Stimulated activated CD4-positive, alpha-beta T cell treated with anti-CD3 and anti-CD28 coated beads, Interleukin-15, amount 100 ng/mL, for 24 hours (primary cell): ENCODE measurements around the gene CALD1.

Source experiments
- DNase-seq: peaks from one replicate; pipeline ENCODE4 v3.0.0-alpha.2; 2020

The CALD1 gene

DNA sequence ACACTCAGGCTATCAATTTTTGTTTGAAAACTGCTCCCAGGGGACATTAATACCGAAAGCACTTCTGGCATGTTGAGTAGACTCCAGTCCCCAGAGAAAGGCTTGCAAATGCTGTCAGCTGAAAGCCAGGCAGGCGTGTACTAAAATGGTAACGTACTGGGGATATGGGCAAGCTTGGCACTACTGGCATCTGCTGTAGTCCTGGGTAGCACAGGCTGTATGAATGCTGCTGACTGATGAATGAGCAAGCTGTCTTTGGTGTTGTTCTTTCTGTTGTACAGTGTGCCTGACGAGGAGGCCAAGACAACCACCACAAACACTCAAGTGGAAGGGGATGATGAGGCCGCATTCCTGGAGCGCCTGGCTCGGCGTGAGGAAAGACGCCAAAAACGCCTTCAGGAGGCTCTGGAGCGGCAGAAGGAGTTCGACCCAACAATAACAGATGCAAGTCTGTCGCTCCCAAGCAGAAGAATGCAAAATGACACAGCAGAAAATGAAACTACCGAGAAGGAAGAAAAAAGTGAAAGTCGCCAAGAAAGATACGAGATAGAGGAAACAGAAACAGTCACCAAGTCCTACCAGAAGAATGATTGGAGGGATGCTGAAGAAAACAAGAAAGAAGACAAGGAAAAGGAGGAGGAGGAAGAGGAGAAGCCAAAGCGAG, 153.4 kb downstream of the CALD1 start:
- no peak for DNase-seq

DNA sequence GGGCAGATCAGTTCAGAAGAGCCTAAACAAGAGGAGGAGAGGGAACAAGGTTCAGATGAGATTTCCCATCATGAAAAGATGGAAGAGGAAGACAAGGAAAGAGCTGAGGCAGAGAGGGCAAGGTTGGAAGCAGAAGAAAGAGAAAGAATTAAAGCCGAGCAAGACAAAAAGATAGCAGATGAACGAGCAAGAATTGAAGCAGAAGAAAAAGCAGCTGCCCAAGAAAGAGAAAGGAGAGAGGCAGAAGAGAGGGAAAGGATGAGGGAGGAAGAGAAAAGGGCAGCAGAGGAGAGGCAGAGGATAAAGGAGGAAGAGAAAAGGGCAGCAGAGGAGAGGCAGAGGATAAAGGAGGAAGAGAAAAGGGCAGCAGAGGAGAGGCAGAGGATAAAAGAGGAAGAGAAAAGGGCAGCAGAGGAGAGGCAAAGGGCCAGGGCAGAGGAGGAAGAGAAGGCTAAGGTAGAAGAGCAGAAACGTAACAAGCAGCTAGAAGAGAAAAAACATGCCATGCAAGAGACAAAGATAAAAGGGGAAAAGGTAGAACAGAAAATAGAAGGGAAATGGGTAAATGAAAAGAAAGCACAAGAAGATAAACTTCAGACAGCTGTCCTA, 154.1 kb downstream of the CALD1 start:
- no peak for DNase-seq

DNA sequence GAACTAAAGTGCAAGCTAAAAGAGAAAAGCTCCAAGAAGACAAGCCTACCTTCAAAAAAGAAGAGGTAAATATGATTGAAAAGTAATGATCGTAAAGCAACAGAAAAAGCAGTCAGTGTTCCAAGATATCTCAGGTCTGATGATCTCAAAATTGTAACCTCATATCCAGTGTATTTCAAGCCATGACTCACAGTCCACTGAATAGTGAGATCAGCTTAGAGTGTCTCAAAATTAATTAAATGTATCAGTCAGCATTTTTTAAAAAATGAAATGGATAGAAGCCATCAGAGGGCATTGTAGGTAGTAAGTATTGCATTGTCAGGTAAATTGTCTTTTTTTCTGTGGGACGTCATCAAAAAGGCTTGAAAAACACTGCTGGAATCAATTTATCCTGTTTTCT, 156.3 kb downstream of the CALD1 start:
- no peak for DNase-seq

DNA sequence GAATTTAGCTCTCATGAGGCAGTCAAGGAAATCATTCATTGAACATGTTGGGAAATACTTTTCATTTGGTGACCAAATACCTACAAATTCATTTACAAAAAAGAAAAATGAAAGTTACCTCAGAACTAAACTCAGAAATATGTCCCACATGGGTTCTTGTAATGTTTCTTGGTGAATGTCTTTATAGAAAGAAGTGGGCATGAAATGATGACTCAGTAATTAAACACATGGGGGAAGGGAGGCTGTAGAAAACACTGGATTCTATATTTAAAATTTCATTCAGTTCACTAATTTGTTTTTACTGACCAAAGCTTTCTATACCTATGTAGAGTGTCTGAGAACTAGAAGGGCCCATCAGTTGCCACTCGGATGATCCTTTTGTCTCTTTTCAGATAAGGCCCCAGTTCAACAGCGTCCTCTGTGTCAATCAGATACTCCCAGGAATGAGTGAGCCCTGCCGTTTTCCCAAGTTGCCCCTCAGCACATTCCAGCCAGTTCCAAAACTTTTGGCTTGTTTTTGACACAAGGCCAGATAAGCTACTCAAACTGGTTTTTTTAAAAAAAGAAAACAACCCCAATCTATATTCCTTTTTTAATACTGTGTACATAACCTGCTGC, 157.6 kb downstream of the CALD1 start:
- DNase-seq, result no peak

DNA sequence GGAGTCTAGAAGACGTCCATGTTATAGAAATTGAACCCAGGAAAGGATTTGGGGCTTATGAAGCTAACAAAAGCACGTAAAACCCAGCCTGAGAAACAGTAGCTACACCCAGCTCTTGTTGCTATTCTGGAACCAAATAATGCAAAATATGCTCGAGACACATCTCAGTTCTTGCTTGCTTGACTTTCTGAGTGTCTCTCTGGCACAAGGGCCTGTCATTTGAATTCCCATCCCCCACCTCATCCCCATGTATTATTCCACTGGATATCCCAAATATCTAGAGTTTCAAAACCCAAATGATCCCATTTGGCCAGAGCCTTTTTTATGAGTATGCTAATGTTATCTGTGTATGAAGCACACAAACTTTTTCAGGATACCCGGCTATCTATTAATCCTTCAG, 158.7 kb downstream of the CALD1 start:
- no peak for DNase-seq

DNA sequence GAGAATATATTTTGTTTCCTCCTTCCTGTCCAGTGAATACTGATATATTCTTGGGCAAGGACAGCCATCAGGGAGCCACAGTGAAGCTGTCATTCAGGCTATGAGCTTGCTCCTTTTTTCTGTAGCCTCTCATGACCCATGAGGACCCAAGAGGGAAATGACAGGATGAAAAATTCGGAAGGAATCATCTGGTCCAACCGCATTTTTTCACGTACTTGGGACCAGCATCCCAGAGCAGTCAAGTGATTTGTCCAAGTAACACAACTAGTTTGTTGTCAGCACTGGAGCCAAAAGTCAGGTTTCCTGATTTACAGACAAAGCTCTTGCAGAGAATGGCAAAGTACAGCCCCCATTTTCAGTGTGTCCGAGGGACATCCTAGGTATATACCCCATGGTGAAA, 159.7 kb downstream of the CALD1 start:
- DNase-seq, result no peak

DNA sequence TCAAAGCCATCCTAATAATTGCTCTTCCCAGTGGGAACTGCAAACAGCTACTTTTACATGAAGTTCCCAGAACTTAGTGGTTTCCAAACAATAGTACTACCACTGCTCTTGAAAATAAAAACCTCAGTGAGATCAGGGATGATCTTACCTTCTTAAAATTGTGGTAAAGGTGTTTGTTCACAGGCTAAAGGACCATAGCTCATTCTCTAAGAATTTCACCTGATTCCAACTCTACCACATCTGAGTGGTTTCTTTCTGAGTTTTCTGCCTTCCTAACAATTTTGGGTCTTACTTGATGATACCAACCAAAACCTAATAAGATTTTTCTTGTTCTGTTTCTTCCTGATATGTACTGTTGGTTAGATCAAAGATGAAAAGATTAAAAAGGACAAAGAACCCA, 161.3 kb downstream of the CALD1 start:
- DNase-seq, result no peak

DNA sequence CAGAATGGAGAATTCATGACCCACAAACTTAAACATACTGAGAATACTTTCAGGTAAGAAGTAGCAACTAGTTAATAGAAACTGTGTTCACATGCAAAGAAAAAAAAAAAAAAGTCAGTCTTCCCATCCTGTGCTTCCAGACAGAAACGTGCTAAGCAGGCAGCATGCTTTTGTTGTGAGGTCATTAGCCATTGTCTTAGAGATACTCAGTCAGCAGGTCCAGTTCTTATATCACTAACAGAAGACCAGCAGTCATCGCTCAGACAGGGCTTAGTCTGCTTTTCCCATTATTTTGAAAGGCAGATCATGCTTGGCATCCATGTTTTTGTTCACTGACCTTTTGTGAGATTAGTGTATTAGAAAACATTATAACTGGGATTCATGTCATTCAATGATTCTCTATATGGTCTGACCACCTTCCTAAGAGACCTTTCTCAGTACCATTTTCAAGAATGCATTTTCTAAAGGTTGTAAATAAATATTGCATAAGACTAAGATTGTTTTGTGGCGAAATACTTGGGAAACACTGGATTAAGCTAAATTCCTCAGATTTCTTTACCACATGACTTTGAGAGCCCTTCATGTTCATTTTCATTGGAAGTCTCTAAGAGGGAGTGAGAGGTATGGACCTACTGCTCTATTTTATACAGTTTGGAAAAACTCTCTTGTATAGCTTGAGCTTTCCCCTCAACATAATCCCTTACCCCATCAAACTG, 161.9 kb downstream of the CALD1 start:
- no peak for DNase-seq

DNA sequence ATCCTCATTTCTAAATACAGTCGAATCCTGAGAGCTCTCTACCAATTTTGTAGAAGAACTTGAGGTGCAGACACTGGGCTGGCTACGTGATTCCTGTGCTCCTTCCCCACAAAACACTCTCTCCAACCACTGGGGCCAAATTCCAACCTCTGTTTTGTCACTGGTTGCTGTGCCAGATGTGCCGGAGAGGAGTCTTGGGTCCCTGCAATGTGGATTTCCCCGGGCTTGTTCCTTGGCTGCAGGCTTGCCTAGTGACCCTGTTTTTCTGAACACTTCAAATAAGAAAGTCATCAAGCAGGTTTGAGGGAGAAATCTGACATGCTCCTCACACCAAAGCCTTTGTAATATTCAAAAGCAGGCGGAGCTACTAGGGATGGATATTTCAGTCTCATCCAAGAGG, 162.5 kb downstream of the CALD1 start:
- no peak for DNase-seq

DNA sequence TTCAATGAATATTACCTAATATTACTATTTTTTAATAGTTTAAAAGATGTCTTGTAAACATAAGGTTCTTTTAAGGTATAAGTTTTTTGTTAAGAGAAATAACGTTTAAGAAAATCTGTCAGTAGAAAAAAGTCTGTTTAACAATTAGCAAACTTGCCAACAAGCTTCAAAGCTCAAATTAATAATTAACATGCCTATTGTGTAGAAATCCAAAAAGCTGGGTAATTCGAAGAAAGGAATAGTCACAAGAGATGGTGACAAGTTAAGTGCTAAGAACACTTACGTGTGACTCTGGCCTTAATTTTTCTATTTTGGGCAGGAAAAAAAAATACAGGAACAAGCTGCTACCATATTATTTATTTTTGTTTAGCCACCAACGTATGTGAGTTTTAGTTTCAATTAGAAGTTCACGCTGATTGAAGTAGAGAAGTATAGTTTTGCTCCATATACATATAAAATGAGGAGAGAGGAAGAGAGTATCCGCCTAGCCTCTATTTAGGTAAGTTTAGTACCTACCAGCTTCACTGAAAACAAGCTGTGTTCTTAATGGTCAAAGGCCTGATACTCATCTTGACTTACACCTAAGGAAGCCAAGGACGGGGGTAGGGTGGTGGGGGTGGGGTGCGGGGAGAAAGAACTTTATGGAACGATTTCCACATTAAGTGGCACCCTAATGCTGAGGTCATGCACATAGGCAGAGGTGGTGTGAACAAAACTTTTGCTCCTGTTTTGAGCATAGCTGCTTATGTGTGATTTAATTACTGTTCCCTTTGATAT, 163.4 kb downstream of the CALD1 start:
- DNase-seq, result no peak

DNA sequence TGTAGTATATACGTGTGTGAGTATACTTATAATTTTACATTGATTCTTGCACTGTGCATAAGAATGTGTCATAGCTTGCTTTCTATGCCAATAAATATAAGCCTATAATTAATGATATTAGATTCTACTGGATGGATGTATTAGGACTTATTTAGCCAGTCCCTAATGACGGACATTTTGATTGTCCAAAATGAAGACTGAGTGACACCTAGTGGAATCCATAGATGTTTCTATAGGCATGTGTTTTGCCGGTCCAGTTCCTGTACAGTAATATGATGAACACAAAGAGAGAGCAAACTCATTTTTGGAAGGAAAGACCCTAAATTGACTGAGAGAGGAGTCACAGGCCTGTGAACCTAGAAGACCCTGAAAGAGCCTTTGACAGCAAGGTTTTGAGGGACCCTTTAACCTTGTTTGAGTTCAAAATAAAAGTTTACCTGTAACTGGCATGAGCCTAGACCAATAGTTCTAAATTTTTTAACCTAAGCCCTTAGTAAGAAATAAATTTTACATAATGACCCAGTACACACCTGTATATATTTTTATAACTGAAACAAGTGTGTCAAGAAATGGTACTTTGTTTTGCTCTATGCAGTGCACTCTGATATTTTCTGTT, 164.5 kb downstream of the CALD1 start:
- no peak for DNase-seq

DNA sequence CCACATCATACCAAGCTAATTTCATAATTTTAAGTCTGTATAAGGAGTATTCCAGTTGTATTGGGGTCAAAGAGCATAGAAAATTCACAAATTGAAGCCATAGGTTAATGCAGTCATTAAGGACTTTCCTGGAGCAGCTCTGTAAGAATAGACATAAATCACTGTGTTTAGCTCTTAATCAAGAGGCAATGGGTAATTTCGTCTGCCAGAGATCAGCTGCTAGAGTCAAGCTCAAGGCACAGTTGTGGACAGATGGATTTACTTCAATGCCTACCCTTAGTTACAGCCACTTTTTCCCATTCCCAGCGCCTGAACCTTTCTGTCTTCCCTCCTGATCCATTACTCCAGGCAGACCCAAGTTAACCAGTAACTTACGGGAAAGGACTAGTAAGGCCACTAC, 166.3 kb downstream of the CALD1 start:
- no peak for DNase-seq

DNA sequence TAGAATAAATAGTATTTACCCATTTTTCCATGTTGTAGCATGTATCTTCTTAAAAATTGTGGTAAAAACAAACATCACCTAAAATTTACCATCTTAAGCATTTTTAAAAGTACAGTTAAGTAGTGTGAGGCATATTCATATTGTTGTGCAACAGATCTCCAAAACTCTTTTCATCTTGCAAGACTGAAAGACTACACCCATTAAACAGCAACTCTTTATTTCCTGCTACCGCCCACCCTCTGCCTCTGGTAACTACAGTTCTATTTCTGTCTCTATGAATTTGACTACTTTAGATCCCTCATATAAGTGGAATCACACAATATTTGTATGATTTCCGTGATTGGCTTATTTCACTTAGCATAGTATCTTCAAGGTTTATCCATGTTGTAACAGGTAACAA, 166.8 kb downstream of the CALD1 start:
- no peak for DNase-seq

DNA sequence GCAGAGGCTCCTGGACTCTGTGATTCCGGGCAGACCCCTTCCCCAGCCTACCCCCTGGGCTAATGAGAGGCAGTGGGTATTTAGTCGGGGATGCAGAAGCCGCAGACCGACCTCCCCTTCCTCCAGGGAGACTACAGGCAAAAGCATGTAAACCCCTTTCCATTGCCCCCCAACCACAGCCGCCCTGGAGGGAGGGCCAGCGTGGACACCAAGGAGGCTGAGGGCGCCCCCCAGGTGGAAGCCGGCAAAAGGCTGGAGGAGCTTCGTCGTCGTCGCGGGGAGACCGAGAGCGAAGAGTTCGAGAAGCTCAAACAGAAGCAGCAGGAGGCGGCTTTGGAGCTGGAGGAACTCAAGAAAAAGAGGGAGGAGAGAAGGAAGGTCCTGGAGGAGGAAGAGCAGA, 167.9 kb downstream of the CALD1 start:
- no peak for DNase-seq

DNA sequence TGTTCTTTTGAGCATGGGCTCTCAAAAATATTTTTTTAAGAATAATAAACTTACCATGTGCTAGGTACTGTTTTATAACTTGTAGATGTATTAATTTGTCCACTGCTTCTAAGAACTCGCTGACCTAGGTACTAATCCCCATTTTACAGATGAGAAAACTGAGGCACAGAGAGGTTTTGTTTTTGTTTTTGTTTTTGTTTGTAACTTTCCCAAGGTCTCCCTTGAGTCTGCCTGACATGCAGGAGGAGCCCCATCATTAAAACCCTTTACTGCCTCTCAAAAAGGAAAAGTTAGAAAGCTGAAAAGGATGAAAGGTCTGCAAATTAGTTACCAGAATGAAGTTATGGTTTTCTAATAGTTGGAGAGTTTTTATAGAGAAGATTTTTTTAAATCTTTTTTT, 168.4 kb downstream of the CALD1 start:
- no peak for DNase-seq

DNA sequence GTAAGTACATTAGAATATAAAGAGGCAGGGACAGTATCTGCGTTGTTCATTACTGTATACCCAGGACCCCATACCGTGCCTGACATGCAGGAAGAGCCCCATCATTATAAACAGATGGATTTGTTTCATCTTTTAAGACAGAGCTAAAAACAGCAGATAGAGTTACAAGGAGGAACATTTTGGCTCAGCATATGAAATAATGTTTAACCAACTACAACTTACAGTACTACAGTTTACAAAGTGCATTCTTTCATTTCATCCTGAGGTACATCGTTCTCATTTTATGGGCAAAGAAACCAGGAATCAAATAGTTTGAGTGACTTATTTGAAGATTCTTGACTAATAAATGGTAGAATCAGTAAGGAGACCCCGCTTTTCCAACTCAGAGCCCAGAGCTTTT, 168.8 kb downstream of the CALD1 start:
- no peak for DNase-seq

DNA sequence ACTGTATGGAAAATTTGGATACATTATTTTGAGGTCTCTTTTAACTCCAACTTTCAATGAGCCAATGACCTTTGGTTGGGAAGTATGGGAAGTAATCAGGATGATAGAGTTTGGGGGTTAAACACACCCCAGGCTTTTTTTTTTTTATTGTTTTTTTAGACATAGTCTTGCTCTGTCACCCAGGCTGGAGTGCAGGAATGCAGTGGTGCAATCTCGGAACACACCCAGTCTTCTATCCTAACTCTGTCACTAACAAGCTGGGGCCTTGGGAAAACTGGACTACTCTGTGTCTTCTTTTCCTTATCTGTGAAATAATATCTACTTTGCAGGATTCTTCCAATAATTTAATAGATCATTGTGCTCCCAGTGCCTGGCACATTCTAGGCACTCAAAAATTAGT, 169.3 kb downstream of the CALD1 start:
- DNase-seq, result no peak

DNA sequence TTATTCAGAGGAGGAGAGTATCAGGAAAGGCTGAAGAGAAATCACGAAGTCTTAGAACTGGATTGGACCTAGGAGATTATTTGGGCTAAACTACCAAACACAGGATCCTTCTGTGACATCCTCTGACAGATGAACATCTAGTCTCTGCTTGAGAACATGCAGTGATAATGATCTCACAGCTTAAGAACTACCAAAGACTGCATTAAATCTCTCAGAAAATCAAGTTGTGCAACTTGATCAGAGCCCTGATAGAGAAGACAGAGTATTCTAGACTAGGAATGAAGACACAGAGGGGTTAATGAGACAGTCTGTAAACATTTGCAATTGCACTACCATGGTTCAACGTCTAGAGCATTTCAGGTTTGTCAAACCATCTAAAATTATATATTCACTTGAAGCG, 169.7 kb downstream of the CALD1 start:
- no peak for DNase-seq

DNA sequence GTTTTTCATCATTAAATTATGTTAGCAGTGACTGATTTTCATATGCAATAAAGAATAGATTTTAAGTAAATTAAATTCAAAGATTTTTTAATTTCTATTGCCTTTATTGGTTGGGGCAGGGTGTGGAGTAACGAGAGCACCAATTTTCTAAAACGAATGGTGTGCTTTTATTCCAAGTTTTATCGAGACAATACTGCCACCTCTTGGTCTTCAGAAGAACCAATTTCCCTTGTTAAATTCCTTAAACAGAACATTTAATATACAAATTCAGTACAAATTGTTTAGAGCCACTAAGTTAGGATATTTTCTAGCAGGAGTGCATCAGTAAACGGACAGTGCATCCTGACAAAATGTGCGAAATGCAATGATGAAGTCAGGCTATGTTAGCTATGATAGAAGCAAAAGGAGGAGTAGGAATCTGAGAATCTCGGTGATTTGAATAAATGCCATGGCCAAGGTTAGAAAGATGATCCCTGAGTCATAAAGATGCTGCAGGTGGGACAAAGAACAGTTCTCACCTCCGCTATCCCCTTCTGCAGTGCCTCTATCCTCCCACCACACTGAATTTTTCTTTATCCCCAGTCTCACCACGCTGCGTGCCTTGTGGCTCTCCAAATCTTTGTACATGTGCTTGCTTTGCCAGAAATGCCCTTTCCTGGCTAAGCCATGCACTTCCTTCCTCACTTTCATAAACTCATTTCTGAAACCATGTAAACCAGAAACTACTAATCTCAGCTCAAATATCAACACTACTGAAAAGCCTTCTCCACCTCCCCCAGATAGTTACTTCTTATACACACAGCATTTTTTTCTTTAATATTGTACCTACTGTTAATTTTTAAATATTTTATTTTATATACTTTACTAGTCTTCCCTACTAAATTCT, 175.0 kb downstream of the CALD1 start:
- DNase-seq, result no peak

DNA sequence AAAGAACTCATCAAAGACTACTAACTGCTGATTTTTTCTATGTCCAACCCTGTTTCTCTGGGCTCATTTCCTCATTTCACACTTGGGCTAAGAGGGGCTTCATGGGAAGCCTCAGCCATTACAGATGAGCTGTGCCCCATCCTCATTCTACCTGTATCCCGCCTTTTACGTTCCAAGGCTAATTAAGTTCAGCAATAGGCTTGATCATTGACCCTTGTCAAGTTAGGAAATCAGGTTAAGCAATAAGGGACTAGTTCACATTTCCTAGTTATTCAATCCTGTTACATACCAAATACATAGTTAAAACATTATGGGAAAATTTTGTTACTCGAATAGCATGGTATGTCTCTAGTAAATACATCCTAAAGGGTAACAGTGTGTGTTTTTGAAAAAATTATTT, 177.6 kb downstream of the CALD1 start:
- DNase-seq, result no peak

DNA sequence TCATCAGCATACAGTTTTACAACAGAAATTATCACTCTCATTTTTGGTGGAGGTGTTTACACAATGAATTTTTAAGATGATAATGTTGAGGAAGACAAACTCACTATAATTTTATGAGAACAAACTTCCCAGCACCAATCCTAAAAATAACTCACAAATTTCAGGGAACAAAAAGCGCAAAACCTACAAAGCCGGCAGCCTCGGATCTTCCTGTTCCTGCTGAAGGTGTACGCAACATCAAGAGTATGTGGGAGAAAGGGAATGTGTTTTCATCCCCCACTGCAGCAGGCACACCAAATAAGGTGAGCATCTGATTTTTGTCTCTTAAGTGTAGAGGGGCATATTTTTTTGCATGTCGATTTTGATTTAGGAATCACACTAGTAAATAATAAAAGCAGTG, 180.4 kb downstream of the CALD1 start:
- no peak for DNase-seq

DNA sequence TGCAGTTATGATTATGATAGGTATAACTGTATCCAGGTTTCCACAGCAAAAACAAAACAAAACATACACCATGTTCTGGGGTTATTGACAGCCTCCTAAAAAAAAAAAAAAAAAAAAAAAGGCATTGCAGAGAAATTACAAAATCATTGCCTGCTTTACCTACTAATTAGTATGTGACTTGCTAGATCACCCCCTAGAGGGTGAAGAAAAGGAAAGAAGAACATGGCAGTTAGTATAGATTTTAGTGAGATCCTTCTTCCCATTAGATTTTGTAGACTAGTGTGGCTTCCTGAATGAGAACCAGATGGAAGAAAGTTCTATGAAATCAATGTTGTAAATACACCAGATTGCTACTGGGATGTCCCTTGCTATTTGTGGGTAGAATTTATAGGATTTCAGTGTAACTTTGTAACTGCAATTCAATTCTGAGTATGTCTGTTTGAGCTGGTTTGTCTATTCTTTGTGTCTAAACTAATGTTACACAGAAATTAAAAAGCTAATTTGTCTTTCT, 182.9 kb downstream of the CALD1 start:
- DNase-seq, result no peak
